HAP-1 (cell line): ENCODE measurements around the gene MRPL36.
"Not testable (repeated sequence)": the region's sequence is repeated elsewhere in the genome, so short reads cannot be mapped to it uniquely, and the experiment has no call there.

ENCODE experiments used
- DNase-seq, 2 experiments: peaks; one replicate each; pipeline ENCODE4 v3.0.0-alpha.2; 2016 to 2020; ENCODE audit warnings: low spot score in 2 of 2
- H3K27me3 ChIP-seq: fragments of 250-450 bp; sonication (Bioruptor Pico); 2 replicates; pipeline ENCODE4 v1.5.1; 2020; ENCODE audit warnings: low read depth, mild to moderate bottlenecking, moderate library complexity
- H3K36me3 ChIP-seq: fragments of 250-450 bp; sonication (Bioruptor Pico); replicated peaks from 2 replicates; pipeline ENCODE4 v1.5.1; 2020; ENCODE audit warnings: mild to moderate bottlenecking
- H3K4me1 ChIP-seq: fragments of 250-450 bp; sonication (Bioruptor Pico); 2 replicates; pipeline ENCODE4 v1.5.1; 2020; ENCODE audit warnings: mild to moderate bottlenecking
- H3K4me3 ChIP-seq: fragments of 250-450 bp; sonication (Bioruptor Pico); 2 replicates; pipeline ENCODE4 v1.5.1; 2020; ENCODE audit warnings: mild to moderate bottlenecking, moderate library complexity
- H3K9me3 ChIP-seq: fragments of 250-450 bp; sonication (Bioruptor Pico); 2 replicates; pipeline ENCODE4 v1.5.1; 2020; ENCODE audit warnings: mild to moderate bottlenecking, moderate library complexity
- in situ Hi-C: fragments of 300-500 bp; cut with MboI; formaldehyde crosslinking; loops from 3 replicates; pipeline ENCODE4 v1.14.3; 2020; ENCODE audit warnings: low sequenced_read_pairs, inconsistent platforms, mixed read lengths

Gene MRPL36

DNA sequence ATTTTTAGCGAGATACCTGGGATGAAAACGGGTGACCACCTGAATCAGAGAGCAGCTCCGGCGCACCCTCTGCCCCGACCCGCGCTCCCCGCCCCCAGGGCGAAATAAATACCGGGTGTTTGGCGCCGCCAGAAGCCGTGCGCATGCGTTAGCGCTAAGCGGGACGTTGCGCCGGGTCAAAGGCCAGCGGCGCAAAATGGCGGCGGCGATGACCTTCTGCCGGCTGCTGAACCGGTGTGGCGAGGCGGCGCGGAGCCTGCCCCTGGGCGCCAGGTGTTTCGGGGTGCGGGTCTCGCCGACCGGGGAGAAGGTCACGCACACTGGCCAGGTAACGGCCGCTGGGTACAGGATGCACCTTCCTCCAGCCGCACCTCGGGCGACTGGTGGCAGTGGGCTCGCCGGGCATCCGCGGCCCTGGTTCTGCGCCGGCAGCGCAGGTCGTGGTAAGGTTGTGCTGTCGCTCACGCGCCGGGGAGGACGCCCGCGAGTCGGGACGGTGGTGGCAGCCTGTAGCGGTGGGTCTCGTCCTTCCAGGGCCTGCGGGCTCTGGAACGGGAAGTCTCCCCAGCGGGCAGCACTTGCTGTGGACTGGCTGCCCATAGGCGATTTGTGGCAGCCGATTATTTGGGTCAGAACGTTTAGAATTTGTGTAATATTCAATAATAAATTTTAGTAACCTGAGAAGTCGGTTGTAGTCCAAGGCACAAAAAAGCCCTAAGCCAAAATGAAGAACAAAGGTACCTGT is 1.8 kb upstream of the MRPL36 start, which contains the start of gene NDUFS6:
TSS of gene NDUFS6 (plus strand) at position 186 of the 745 bp plus-strand sequence. CDS start at position 197, 11 bp downstream.
- in situ Hi-C loops = no loop called here
- peak; percentile 63 to 74 for DNase-seq
- Histone ChIP-seq H3K36me3 (peaks cover 65% of the 10 kb centered on the region), H3K4me3 (peak within 1 kb of the TSS; percentile 95), H3K9me3 (no peaks in the 10 kb centered on the region), H3K4me1 (0 out of 2 replicates have a peak, but pooled peaks cover 7% of the 10 kb centered on the region), H3K27me3 (no peaks in the 10 kb centered on the region)

DNA sequence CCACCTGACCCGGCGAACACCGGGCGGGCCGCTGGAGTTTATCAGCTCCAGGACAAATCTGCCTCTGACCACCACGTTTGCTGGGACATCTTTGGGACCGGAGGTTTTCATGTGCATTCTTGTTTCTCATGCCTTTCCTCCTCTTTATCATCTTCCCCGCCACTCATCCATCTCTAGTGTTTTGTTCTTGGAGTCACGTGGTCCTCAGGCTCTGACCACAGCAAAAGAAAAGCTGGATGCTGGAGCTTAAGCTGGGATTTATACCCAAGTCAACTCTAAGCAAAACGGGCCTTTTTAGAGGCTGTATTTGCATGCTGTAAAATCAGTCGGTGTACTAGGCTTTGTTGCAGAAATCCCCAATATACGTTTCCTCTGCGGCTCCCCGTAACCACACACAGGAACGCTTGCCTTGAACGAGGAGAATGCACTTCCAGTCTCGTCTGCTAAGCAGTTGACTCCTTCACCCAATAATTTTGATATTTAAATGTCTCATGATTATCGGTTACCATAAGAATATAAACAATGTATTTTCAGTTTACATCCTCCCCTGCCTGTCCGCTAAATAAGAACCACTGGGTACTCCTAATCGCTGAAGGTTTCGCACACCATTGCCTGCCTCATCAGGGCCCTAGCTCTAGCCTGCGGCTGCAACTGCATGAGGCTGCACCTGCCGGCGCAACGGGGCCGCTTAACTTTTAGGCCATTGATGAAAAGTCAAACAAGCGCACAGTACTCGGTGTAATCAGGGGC is 1.0 kb upstream of the MRPL36 start:
- 0 out of 2 replicates have a peak, but pooled peaks cover 7% of the 10 kb centered on the region for H3K4me1 ChIP-seq
- H3K9me3 ChIP-seq = no peaks in the 10 kb centered on the region
- DNase-seq = peak; percentile 44 to 55
- H3K27me3 ChIP-seq = no peaks in the 10 kb centered on the region
- in situ Hi-C loops = no loop called here
- peaks cover 57% of the 10 kb centered on the region for H3K36me3 ChIP-seq
- H3K4me3 ChIP-seq = peak overlapping the region; percentile 95

DNA sequence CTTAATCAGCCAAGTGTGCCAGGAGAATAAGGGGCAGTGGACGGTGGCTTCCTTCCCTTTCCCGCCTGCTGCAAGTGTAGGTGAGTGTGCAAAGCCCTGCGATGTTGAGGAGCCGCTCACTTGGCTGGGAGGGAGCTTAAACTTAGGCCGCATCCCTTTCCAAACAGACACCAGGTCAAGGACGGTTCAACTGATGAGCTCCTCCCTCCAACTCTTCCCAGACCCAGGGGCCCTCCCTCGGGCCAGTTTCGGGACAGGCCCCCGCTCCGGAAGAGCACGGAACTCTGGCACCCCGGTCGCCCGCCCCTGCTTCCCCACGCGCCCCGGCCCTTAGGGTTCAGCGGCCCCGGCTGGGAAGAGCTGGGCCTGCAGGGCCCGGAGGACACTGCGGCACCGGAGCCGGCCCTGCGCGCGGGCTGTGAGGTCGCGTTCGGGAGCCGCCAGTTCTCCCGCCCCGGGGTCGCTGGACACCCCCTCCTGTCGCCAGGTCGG is 481 bp downstream of the MRPL36 start:
- Histone ChIP-seq H3K9me3 (no peaks in the 10 kb centered on the region), H3K4me3 (peak overlapping the region; percentile 95), H3K27me3 (no peaks in the 10 kb centered on the region), H3K4me1 (0 out of 2 replicates have a peak, but pooled peaks cover 7% of the 10 kb centered on the region), H3K36me3 (peaks cover 42% of the 10 kb centered on the region)
- peak in 1 of 2 experiments; percentile 16 for DNase-seq
- in situ Hi-C loops = no loop called here

DNA sequence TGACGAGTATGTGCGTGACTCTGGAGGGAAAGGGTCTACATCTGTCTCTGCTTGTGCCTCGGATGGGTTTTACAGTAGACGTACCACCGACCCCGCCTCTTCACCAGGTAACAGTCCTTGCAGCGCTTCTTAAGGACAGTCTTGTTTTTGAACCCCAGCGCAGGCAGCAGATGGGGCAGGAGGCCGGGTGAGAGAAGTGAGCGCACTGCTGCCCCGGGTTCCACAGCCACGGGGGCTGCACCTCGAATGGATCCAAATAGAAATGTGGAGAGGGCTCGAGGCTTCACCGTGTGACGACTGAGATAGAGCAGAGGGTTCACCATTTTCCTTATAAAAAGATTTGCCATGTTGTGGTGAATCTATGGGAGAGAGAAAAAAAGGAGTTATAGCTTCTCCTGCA is 1.0 kb downstream of the MRPL36 start:
- peaks cover 37% of the 10 kb centered on the region for H3K36me3 ChIP-seq
- H3K27me3 ChIP-seq, H3K4me1 ChIP-seq, H3K9me3 ChIP-seq, DNase-seq, in situ Hi-C loops: not testable (repeated sequence)
- peak overlapping the region; percentile 95 for H3K4me3 ChIP-seq

DNA sequence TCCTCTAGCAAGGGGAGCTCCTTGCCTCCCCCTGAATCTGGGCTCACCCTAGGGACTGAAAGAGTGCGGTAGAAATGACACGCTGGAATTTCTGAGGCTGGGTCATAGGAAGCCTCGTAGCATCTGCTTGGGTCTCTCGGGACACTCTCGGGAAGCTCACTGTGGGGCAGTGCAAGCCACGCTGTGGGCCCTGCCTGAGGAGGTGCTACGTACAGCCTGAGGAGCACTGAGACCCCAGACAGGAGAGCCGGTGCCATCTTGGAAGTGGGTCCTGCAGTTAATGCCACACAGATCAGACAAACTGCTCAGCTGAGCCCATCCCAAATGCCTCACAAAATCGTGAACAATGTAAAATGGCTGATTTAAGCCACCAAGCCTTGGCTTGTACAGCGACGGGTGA is 1.8 kb downstream of the MRPL36 start:
- in situ Hi-C loops = no loop called here
- 0 out of 2 replicates have a peak, but pooled peaks cover 7% of the 10 kb centered on the region for H3K4me1 ChIP-seq
- no peaks in the 10 kb centered on the region for H3K9me3 ChIP-seq
- no peak for DNase-seq
- H3K4me3 ChIP-seq = no peak overlapping the region
- H3K36me3 ChIP-seq = peaks cover 29% of the 10 kb centered on the region
- H3K27me3 ChIP-seq = no peaks in the 10 kb centered on the region

DNA sequence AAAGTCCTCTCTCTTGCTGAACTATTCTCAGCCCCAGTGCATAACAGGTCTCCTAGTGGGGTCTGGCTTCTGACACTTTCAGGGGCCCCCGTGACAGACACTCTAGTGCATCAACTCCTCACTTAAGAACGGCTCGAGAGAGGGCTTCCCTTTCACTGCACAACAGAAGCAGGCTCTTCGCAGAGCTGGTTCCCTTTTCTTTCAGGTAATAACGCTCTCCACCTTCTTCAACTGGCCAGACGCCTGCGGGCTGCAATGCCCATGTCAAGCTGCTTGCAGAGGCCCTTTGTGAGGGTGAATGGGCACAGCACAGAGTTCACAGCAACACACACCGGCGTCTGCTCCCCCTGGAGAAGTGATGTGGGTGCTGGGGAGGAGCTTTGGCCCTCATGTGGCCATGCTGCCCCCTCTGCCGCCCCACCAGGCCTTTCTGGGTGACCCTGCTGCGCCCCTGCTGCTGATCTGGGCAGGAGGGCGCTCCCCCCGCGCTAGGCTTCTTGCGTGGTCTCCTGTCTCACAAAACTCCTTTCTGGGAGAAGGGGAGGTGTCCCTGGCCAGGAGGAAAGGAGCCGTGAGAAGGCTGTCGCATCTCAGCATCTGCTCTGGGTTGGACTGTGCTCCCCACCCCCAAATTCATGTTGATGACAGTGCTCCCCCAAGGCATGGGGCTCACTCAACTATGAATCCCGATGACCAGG is 2.4 kb downstream of the MRPL36 start:
- Histone ChIP-seq H3K9me3 (no peaks in the 10 kb centered on the region), H3K4me3 (no peak overlapping the region), H3K27me3 (no peaks in the 10 kb centered on the region), H3K36me3 (peaks cover 24% of the 10 kb centered on the region), H3K4me1 (0 out of 2 replicates have a peak, but pooled peaks cover 5% of the 10 kb centered on the region)
- in situ Hi-C loops = no loop called here
- no peak for DNase-seq

DNA sequence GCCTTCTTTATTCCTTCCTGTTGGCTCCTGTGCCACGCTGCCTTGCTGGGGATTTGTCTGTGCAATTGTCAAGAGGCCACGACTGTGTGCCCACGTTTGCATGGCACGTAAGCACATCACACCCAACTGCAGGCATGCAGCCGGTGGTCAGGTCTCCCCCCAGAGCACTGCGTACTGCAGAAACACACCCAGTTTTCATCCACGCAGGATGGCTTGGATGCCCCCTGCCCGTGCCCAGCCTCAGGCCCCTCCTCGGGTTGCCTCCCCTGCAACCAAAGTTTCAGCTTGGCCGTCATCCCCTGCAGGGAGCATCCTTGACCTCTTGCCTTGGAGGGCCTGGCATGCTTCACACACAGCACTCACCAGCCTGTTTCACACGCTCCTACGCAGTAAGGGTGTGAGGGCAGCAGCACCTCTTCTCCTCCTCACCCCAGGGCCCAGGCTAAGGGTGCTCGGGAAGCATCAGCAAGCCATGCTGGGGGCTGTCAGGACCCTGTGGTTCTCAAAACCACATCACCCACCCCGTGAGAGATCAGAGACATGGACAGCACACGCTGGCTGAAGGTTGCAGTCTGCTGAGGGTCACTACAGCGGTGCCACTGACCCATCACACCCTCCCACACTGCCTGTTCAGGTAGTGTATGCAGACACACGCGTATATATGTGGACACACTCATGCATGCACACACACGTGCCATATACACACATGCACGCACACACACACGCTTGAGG is 3.1 kb downstream of the MRPL36 start:
- peaks cover 24% of the 10 kb centered on the region for H3K36me3 ChIP-seq
- DNase-seq = no peak
- no peak overlapping the region for H3K4me3 ChIP-seq
- in situ Hi-C loops = no loop called here
- H3K4me1 ChIP-seq = 0 out of 2 replicates have a peak, but pooled peaks cover 3% of the 10 kb centered on the region
- H3K27me3 ChIP-seq = no peaks in the 10 kb centered on the region
- H3K9me3 ChIP-seq = no peaks in the 10 kb centered on the region

DNA sequence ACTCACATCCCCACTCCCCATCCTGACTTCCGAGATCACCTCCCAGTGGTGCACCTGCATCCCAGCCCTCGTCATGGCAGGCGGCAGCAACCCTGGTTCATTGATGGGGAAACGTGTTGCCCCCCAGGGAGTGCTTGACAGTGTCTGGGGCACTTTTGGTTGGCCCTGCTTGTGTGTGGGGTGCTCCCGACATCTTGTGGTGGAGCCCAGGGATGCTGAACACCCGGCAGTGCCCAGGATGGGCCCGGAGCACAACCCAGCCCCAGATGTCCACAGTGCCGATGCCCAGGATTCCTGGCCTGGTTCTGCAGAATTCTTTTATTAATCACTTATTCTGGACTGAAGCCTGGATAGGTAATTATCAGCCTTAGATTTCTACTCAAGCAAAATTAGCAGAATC is 3.7 kb downstream of the MRPL36 start:
- Histone ChIP-seq H3K27me3 (no peaks in the 10 kb centered on the region), H3K9me3 (no peaks in the 10 kb centered on the region), H3K4me1 (0 out of 2 replicates have a peak, but pooled peaks cover 3% of the 10 kb centered on the region), H3K36me3 (peaks cover 24% of the 10 kb centered on the region), H3K4me3 (no peak overlapping the region)
- in situ Hi-C loops = no loop called here
- no peak for DNase-seq

DNA sequence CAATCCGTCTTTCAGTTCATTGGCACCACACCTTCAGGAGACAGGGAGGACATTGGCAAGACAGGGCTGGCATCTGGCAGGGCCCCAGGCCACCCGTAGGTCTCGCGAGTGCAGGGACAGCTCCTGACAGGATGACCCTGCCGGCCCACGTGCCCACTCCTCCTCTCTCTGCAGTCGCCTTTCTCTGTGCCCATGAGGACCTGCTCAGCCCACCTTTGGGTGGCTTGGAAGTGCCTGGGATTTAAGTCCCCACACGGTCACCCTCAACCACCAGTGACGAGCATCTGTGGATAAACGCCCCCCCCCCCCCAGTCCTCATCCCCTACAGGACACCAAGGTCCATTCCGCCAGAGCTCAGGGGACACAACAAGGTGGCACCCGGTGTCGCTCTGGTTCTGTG is 4.1 kb downstream of the MRPL36 start:
- no peak for DNase-seq
- 0 out of 2 replicates have a peak, but pooled peaks cover under 1% of the 10 kb centered on the region for H3K4me1 ChIP-seq
- in situ Hi-C loops = no loop called here
- H3K4me3 ChIP-seq = no peak overlapping the region
- H3K36me3 ChIP-seq = peaks cover 24% of the 10 kb centered on the region
- H3K9me3 ChIP-seq = no peaks in the 10 kb centered on the region
- no peaks in the 10 kb centered on the region for H3K27me3 ChIP-seq

DNA sequence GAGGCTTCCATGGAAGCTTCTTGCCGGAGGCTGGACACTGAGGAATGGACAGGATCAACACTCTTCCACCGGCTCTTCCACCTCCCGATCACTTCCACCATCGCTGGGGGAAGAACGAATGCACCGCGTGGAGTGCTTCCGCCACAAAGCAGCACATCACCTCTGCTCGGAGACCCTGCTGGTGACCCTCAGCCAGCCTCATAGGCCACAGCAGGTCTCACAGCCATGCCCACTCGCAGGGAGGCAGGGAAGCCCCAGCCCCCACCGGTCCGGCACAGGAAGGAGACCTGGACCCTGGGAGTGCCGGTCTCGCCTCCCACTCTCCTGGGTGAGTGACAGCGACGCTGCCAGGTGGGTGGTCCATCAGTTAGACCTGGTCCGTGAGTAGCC is 4.7 kb downstream of the MRPL36 start:
- in situ Hi-C loops = no loop called here
- Histone ChIP-seq H3K27me3 (no peaks in the 10 kb centered on the region), H3K4me1 (no peaks in the 10 kb centered on the region), H3K4me3 (no peak overlapping the region), H3K9me3 (no peaks in the 10 kb centered on the region), H3K36me3 (peaks cover 24% of the 10 kb centered on the region)
- no peak for DNase-seq

DNA sequence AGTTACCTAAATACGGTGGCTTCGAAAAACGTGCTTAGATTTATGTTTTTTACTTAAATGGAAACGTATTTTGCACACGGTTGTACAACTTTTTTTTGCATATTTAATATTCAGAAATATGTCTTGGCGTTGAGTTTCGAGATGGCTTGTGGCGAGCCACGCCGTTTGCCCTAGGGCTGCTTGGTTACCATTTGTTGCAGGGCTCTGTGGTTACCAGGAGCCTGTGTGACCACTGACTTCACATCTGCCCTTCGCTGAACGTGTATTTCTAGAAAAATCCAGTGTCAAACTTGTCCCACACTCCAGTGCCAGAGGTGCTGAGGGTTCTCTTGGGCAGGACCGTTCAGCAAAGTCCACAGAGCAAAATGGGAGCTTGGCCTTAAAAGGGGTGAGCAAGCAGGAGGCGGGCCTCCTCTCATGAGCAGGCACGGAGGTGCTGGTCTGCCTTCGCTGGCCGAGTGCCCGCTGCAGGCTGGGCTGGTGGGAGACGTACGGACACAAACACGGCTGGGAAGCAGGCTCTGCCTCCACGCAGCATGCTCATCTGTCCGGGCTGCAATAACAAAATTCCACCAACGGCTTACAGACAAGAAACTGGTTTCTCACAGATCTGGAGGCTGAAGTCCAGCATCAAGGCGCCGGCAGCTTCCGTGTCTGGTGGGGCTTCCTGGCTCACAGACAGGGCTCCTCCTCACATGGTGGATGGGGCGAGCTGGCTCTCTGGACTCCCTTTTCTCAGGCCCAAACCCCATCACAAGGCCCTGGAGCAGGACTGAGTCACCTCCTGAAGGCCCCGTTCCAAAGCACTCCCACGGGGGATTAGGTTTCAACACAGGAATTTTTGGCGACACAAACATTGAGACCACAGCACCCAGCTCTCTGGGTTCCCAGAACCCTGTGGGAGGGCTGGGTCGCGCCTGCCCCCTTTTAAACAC is 5.4 kb downstream of the MRPL36 start:
- no peaks in the 10 kb centered on the region for H3K9me3 ChIP-seq
- H3K36me3 ChIP-seq = peaks cover 24% of the 10 kb centered on the region
- DNase-seq = no peak
- no peak overlapping the region for H3K4me3 ChIP-seq
- H3K4me1 ChIP-seq = no peaks in the 10 kb centered on the region
- in situ Hi-C loops = no loop called here
- no peaks in the 10 kb centered on the region for H3K27me3 ChIP-seq

DNA sequence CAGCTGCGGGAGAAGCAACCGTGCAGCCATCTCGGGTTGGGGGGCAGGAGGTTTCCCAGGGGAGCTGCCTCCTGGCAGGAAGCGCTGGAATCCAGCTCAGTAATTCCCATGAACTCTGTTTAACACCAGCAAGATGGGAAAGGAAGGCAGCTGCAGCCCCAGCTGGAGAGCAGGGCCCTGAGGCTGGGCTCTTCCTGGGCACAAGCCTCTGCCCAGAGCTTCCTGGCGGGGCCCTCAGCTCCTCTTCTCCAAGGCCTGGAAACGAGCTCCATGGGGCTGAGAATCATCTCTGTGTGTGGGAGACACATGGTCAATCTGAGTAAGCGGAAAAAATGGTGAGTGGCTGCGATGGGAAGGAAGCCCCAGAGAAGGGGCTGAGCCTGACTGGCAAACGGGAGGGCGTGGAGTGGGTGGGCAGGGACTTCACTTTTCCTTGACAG is 6.3 kb downstream of the MRPL36 start:
- no peak for DNase-seq

More for the DNA sequence above, 6.3 kb downstream of the MRPL36 start:
- Histone ChIP-seq H3K36me3 (peaks cover 19% of the 10 kb centered on the region), H3K9me3 (no peaks in the 10 kb centered on the region), H3K4me1 (no peaks in the 10 kb centered on the region), H3K27me3 (no peaks in the 10 kb centered on the region), H3K4me3 (no peak overlapping the region)
- in situ Hi-C loops = no loop called here
